Measurements from ENCODE around the gene UBA1. TPM values are rescaled to one million over a fixed set of nuclear protein-coding genes. Genes with fewer than 3 reads are reported as not detected.

Gene UBA1
- total RNA-seq (2021; ENCODE audit: unreplicated experiment) = 275 TPM
- polyA plus RNA-seq (2012) = 267 and 276 TPM in 2 replicates
- percentile 86 among the genes with signal in this experiment for Bru-seq, nascent RNA
- percentile 96 among the genes with signal in this experiment for BruChase-seq, experiment 1, labeled RNA remaining after a 6-hour chase
- BruChase-seq, experiment 2, labeled RNA remaining after a 2-hour chase = percentile 95 among the genes with signal in this experiment
- long read RNA-seq, transcript UBA1-201 (26 exons, 3,559 nt) = major isoform, 167 of 556 reads
- long read RNA-seq, transcript UBA1-203 (26 exons, 3,466 nt) = minor isoform, 74 of 556 reads
- long read RNA-seq, partial matches to known transcripts = 287 of 556 reads
- long read RNA-seq, other reads (novel, unspliced or antisense) = 26 of 556 reads

DNA sequence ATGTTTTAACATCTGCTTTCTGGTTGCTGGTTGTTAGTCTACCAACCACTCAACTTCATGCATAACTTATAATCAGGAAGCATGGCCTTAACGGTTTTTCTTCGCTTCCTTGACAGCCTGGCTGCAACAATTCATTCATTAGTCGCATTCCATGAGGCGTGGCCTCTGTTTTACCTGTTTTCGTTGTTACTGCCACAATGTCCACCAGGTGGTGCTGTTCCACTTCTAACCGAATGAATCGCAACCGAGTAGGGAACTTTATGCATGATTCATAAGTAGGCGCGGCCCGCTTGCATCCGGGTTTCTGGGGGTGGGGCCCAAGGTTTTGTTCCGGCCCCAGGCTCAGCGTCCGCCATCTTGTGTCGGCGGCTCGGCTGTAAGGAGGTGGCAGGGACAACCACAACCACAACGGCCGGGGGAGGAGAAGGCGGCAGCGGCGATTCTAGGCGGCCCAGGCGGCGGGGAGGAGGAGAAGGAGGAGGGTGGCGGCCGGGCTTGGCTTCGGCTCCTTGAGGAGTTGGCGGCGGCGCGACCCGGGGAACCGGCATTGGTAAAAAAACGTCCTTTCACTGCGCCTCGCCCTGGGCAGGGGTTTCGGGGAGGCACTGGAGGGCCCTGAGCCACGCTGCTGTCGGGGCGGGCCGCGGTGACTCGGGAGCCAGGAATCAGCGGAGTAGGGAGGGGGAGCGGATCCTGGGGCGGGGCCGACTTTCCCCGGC is at the start of gene UBA1:
Gene UBA1, plus strand, starts transcription at position 355 of the 719 bp plus-strand sequence. CDS start 4,974 bp downstream, outside the sequence.
- Histone ChIP-seq H3K9me2 (ENCODE audit: insufficient read depth) (no peaks in the 10 kb centered on the region), H3K27me3 (ENCODE audit: insufficient read depth, low read length) (no peaks in the 10 kb centered on the region), H3K4me1 (ENCODE audit: control insufficient read depth in 1 of 2, insufficient read depth in 2 of 2, low read length in 2 of 2) (peaks cover 7 to 26% of the 10 kb centered on the region in 2 experiments; a peak in 3 of 4 replicates), H3K36me3 (ENCODE audit: control insufficient read depth in 1 of 2, insufficient read depth in 2 of 2, low read length in 2 of 2) (peaks cover 0 to 7% of the 10 kb centered on the region in 2 experiments; a peak in 2 of 4 replicates), H3K9me3 (ENCODE audit: control insufficient read depth in 1 of 2, insufficient read depth in 1 of 2, low read depth in 1 of 2, low read length in 2 of 2) (no peaks in the 10 kb centered on the region), H3K79me2 (ENCODE audit: insufficient read depth, low read length) (peaks cover 65% of the 10 kb centered on the region), H3K9ac (ENCODE audit: low read length) (peak within 1 kb of the TSS; percentile 93), H2AFZ (ENCODE audit: low read depth, low read length, poor library complexity, severe bottlenecking) (no peak within 1 kb of the TSS), H4K20me1 (ENCODE audit: insufficient read depth) (no peaks in the 10 kb centered on the region), H3K4me2 (ENCODE audit: low read length) (peak within 1 kb of the TSS; percentile 83), H3K27ac (ENCODE audit: low read depth, low read length) (peak within 1 kb of the TSS; percentile 83), H3K4me3 (replicated peaks in 1 of 2; ENCODE audit: low read depth in 1 of 2, low read length in 2 of 2) (peak within 1 kb of the TSS; percentile 75 to 77)
- ChIA-PET CTCF (interaction anchor here (1.3 kb wide), 1 partner anchor 330 kb away, joined by 4 read pairs; no protein-coding TSS in a partner anchor), RAD21 (ENCODE audit: low non-redundant PET in 1 of 2, low total read pairs in 2 of 2, uncharacterized antibody in 2 of 2, unreplicated experiment in 2 of 2) (no interaction called here), POLR2A (no interaction called here)
- ATAC-seq = peak; percentile 70
- TF ChIP-seq, protein P1, sequence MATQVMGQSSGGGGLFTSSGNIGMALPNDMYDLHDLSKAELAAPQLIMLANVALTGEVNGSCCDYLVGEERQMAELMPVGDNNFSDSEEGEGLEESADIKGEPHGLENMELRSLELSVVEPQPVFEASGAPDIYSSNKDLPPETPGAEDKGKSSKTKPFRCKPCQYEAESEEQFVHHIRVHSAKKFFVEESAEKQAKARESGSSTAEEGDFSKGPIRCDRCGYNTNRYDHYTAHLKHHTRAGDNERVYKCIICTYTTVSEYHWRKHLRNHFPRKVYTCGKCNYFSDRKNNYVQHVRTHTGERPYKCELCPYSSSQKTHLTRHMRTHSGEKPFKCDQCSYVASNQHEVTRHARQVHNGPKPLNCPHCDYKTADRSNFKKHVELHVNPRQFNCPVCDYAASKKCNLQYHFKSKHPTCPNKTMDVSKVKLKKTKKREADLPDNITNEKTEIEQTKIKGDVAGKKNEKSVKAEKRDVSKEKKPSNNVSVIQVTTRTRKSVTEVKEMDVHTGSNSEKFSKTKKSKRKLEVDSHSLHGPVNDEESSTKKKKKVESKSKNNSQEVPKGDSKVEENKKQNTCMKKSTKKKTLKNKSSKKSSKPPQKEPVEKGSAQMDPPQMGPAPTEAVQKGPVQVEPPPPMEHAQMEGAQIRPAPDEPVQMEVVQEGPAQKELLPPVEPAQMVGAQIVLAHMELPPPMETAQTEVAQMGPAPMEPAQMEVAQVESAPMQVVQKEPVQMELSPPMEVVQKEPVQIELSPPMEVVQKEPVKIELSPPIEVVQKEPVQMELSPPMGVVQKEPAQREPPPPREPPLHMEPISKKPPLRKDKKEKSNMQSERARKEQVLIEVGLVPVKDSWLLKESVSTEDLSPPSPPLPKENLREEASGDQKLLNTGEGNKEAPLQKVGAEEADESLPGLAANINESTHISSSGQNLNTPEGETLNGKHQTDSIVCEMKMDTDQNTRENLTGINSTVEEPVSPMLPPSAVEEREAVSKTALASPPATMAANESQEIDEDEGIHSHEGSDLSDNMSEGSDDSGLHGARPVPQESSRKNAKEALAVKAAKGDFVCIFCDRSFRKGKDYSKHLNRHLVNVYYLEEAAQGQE (IDR thresholded peaks at IDR 0.05; ENCODE audit: low read depth) = no peak
- TF ChIP-seq POLR2AphosphoS5 (IDR thresholded peaks at IDR 0.05; ENCODE audit: low read depth, low read length) (peak; percentile 89), CBX3 (IDR thresholded peaks at IDR 0.05; ENCODE audit: low read depth) (no peak), POLR2A (IDR thresholded peaks at IDR 0.05; ENCODE audit: borderline replicate concordance, extremely low read depth, insufficient read depth, insufficient read length) (peak; percentile 62), YY1 (IDR thresholded peaks at IDR 0.05; ENCODE audit: extremely low read depth, insufficient replicate concordance, low read depth, low read length) (peak; percentile 92)
- TF ChIP-seq, protein P2, sequence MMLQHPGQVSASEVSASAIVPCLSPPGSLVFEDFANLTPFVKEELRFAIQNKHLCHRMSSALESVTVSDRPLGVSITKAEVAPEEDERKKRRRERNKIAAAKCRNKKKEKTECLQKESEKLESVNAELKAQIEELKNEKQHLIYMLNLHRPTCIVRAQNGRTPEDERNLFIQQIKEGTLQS (IDR thresholded peaks at IDR 0.05) = no peak
- TF ChIP-seq, protein P3, sequence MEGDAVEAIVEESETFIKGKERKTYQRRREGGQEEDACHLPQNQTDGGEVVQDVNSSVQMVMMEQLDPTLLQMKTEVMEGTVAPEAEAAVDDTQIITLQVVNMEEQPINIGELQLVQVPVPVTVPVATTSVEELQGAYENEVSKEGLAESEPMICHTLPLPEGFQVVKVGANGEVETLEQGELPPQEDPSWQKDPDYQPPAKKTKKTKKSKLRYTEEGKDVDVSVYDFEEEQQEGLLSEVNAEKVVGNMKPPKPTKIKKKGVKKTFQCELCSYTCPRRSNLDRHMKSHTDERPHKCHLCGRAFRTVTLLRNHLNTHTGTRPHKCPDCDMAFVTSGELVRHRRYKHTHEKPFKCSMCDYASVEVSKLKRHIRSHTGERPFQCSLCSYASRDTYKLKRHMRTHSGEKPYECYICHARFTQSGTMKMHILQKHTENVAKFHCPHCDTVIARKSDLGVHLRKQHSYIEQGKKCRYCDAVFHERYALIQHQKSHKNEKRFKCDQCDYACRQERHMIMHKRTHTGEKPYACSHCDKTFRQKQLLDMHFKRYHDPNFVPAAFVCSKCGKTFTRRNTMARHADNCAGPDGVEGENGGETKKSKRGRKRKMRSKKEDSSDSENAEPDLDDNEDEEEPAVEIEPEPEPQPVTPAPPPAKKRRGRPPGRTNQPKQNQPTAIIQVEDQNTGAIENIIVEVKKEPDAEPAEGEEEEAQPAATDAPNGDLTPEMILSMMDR (IDR thresholded peaks at IDR 0.05 in 2 of 3, conservative IDR thresholded peaks at IDR 0.05 in 1 of 3; ENCODE audit: borderline replicate concordance in 1 of 3, insufficient read depth in 1 of 3, low read depth in 2 of 3, low read length in 2 of 3) = peak in 2 of 3 experiments; percentile 51 to 61; a peak in 3 of 6 replicates
- TF ChIP-seq, protein P4, sequence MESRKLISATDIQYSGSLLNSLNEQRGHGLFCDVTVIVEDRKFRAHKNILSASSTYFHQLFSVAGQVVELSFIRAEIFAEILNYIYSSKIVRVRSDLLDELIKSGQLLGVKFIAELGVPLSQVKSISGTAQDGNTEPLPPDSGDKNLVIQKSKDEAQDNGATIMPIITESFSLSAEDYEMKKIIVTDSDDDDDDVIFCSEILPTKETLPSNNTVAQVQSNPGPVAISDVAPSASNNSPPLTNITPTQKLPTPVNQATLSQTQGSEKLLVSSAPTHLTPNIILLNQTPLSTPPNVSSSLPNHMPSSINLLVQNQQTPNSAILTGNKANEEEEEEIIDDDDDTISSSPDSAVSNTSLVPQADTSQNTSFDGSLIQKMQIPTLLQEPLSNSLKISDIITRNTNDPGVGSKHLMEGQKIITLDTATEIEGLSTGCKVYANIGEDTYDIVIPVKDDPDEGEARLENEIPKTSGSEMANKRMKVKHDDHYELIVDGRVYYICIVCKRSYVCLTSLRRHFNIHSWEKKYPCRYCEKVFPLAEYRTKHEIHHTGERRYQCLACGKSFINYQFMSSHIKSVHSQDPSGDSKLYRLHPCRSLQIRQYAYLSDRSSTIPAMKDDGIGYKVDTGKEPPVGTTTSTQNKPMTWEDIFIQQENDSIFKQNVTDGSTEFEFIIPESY (IDR thresholded peaks at IDR 0.05; ENCODE audit: extremely low read depth, insufficient replicate concordance, low read length) = no peak
- intact Hi-C loops (cut with micrococcal nuclease) = loop anchor here (1.0 to 10.0 kb wide), 7 partner anchors 119 to 834 kb away; partner anchors contain the start of gene ZNF41
- no TSS peak for BruUV-seq (replicated peaks)
- peak; percentile 87 for DNase-seq (ENCODE audit: low read depth, low spot score)
